Measurements from ENCODE around the gene SLC16A13. TPM values are rescaled to one million over a fixed set of nuclear protein-coding genes. Genes with fewer than 3 reads are reported as not detected.

Gene SLC16A13
- total and polyA plus RNA-seq, 7 experiments from 2014 or later: 1.8 to 20.9 (median 4.4) TPM

- CTCF ChIA-PET: interaction anchor here (0.6 to 9.4 kb wide), 5 partner anchors 12 to 92 kb away, joined by 3 to 121 read pairs (median 4); no protein-coding TSS in a partner anchor
- no peaks in the 10 kb centered on the region for H3K27me3 ChIP-seq (ENCODE audit: control insufficient read depth in 2 of 2, insufficient read depth in 2 of 2, low read length in 2 of 2)
- Mint-ChIP-seq H3K4me1 (peaks cover 6 to 30% (median 19%) of the 10 kb centered on the region in 7 donors), H3K36me3 (peaks cover 4 to 47% (median 24%) of the 10 kb centered on the region in 5 donors), H3K4me3 (no peak overlapping the region), H3K27ac (peak overlapping the region in 2 of 9 donors; percentile 16 to 41), H3K9me3 (peaks cover 0 to 2% (median 0%) of the 10 kb centered on the region in 11 donors), H3K27me3 (no peaks in the 10 kb centered on the region)
- H3K36me3 ChIP-seq (ENCODE audit: control insufficient read depth in 2 of 3, insufficient read depth in 3 of 3, low read length in 3 of 3): peaks cover 8 to 67% (median 12%) of the 10 kb centered on the region in 3 experiments
- no peaks in the 10 kb centered on the region for H3K9me3 ChIP-seq (ENCODE audit: control insufficient read depth in 2 of 3, low read length in 3 of 3)
- intact Hi-C loops (cut with micrococcal nuclease): loop anchor here in 1 of 2 donors (5.0 kb wide), 1 partner anchor 335 kb away; no protein-coding TSS in a partner anchor
- H3K4me1 ChIP-seq (ENCODE audit: control insufficient read depth in 2 of 2, insufficient read depth in 2 of 2, low read length in 2 of 2): no peaks in the 10 kb centered on the region
- no peak overlapping the region for H3K4me3 ChIP-seq (ENCODE audit: low read length)
- POLR2A ChIA-PET: interaction anchor here (2.0 kb wide), 1 partner anchor 10 kb away, joined by 4 read pairs; the partner anchor contains the start of gene RNASEK
- H3K27ac ChIP-seq (ENCODE audit: low read depth, low read length): no peak overlapping the region
- ATAC-seq (no peak), DNase-seq (no peak)
Measured at GRCh38 chr17:7002288-7003047, 33.3 kb upstream of the SLC16A13 start.

GRCh38 chr17:7003745-7004144 is 32.1 kb upstream of the SLC16A13 start:
- H3K4me1 ChIP-seq (ENCODE audit: control insufficient read depth in 2 of 2, insufficient read depth in 2 of 2, low read length in 2 of 2): no peaks in the 10 kb centered on the region
- CTCF ChIA-PET: interaction anchor here (0.7 to 9.4 kb wide), 14 partner anchors 10 to 160 kb away, joined by 3 to 121 read pairs (median 4); partner anchors contain the start of gene SLC16A13
- no peaks in the 10 kb centered on the region for H3K9me3 ChIP-seq (ENCODE audit: control insufficient read depth in 2 of 3, low read length in 3 of 3)
- intact Hi-C loops (cut with micrococcal nuclease): loop anchor here (1.0 to 5.0 kb wide), 5 partner anchors 9 to 336 kb away; partner anchors contain the start of gene RNASEK (in 1 of the 2)
- peaks cover 0 to 2% (median 0%) of the 10 kb centered on the region in 11 donors for H3K9me3 Mint-ChIP-seq
- ATAC-seq (no peak), DNase-seq (no peak)
- H3K4me3 ChIP-seq (ENCODE audit: low read length): no peak overlapping the region
- H3K4me3 Mint-ChIP-seq: no peak overlapping the region
- H3K27me3 Mint-ChIP-seq: no peaks in the 10 kb centered on the region
- peaks cover 4 to 38% (median 18%) of the 10 kb centered on the region in 5 donors for H3K36me3 Mint-ChIP-seq
- no peak overlapping the region for H3K27ac ChIP-seq (ENCODE audit: low read depth, low read length)
- no peaks in the 10 kb centered on the region for H3K27me3 ChIP-seq (ENCODE audit: control insufficient read depth in 2 of 2, insufficient read depth in 2 of 2, low read length in 2 of 2)
- POLR2A ChIA-PET: interaction anchor here (0.6 to 2.0 kb wide), 5 partner anchors 8 to 160 kb away, joined by 3 to 7 read pairs (median 4); partner anchors contain the start of gene RNASEK
- no peak overlapping the region for H3K27ac Mint-ChIP-seq
- peaks cover 10 to 36% (median 20%) of the 10 kb centered on the region in 7 donors for H3K4me1 Mint-ChIP-seq
- H3K36me3 ChIP-seq (ENCODE audit: control insufficient read depth in 2 of 3, insufficient read depth in 3 of 3, low read length in 3 of 3): peaks cover 8 to 56% (median 12%) of the 10 kb centered on the region in 3 experiments

GRCh38 chr17:7004398-7005253 is 31.2 kb upstream of the SLC16A13 start:
- H3K36me3 Mint-ChIP-seq: peaks cover 4 to 37% (median 13%) of the 10 kb centered on the region in 5 donors
- ChIA-PET CTCF (interaction anchor here (0.5 to 9.4 kb wide), 19 partner anchors 11 to 1309 kb away, joined by 3 to 121 read pairs (median 4); partner anchors contain the start of gene SLC16A13), POLR2A (interaction anchor here (0.6 to 1.5 kb wide), 5 partner anchors 11 to 161 kb away, joined by 3 to 7 read pairs (median 4); no protein-coding TSS in a partner anchor)
- H3K9me3 Mint-ChIP-seq: peaks cover 0 to 2% (median 0%) of the 10 kb centered on the region in 11 donors
- ATAC-seq (peak; percentile 98), DNase-seq (peak in 7 of 9 donors; percentile 67 to 80 (median 77))
- no peaks in the 10 kb centered on the region for H3K27me3 ChIP-seq (ENCODE audit: control insufficient read depth in 2 of 2, insufficient read depth in 2 of 2, low read length in 2 of 2)
- no peak overlapping the region for H3K27ac ChIP-seq (ENCODE audit: low read depth, low read length)
- no peaks in the 10 kb centered on the region for H3K9me3 ChIP-seq (ENCODE audit: control insufficient read depth in 2 of 3, low read length in 3 of 3)
- peaks cover 14 to 42% (median 27%) of the 10 kb centered on the region in 7 donors for H3K4me1 Mint-ChIP-seq
- H3K36me3 ChIP-seq (ENCODE audit: control insufficient read depth in 2 of 3, insufficient read depth in 3 of 3, low read length in 3 of 3): peaks cover 8 to 51% (median 12%) of the 10 kb centered on the region in 3 experiments
- H3K4me3 Mint-ChIP-seq: no peak overlapping the region
- intact Hi-C loops (cut with micrococcal nuclease): loop anchor here (1.0 to 5.0 kb wide), 6 partner anchors 8 to 337 kb away; partner anchors contain the start of gene RNASEK (in 1 of the 2)
- H3K27ac Mint-ChIP-seq: peak overlapping the region in 8 of 9 donors; percentile 5 to 60 (median 31)
- no peak overlapping the region for H3K4me3 ChIP-seq (ENCODE audit: low read length)
- no peaks in the 10 kb centered on the region for H3K4me1 ChIP-seq (ENCODE audit: control insufficient read depth in 2 of 2, insufficient read depth in 2 of 2, low read length in 2 of 2)
- H3K27me3 Mint-ChIP-seq: no peaks in the 10 kb centered on the region

GRCh38 chr17:7005716-7006115 is 30.1 kb upstream of the SLC16A13 start:
- H3K27me3 ChIP-seq (ENCODE audit: control insufficient read depth in 2 of 2, insufficient read depth in 2 of 2, low read length in 2 of 2): no peaks in the 10 kb centered on the region
- ATAC-seq (no peak), DNase-seq (no peak)
- no peak overlapping the region for H3K27ac Mint-ChIP-seq
- peaks cover 3 to 10% of the 10 kb centered on the region in 2 donors for H3K4me1 ChIP-seq (ENCODE audit: control insufficient read depth in 2 of 2, insufficient read depth in 2 of 2, low read length in 2 of 2)
- peaks cover 4 to 33% (median 11%) of the 10 kb centered on the region in 5 donors for H3K36me3 Mint-ChIP-seq
- POLR2A ChIA-PET: interaction anchor here (0.6 to 1.1 kb wide), 2 partner anchors 77 to 1083 kb away, joined by 3 read pairs; no protein-coding TSS in a partner anchor
- H3K4me3 Mint-ChIP-seq: no peak overlapping the region
- peaks cover 25 to 53% (median 37%) of the 10 kb centered on the region in 7 donors for H3K4me1 Mint-ChIP-seq
- intact Hi-C loops (cut with micrococcal nuclease): loop anchor here (1.0 kb wide), 2 partner anchors 17 to 162 kb away; no protein-coding TSS in a partner anchor
- H3K9me3 Mint-ChIP-seq: no peaks in the 10 kb centered on the region
- H3K36me3 ChIP-seq (ENCODE audit: control insufficient read depth in 2 of 3, insufficient read depth in 3 of 3, low read length in 3 of 3): peaks cover 8 to 46% (median 10%) of the 10 kb centered on the region in 3 experiments
- no peak overlapping the region for H3K27ac ChIP-seq (ENCODE audit: low read depth, low read length)
- H3K27me3 Mint-ChIP-seq: no peaks in the 10 kb centered on the region
- H3K9me3 ChIP-seq (ENCODE audit: control insufficient read depth in 2 of 3, low read length in 3 of 3): no peaks in the 10 kb centered on the region
- CTCF ChIA-PET: interaction anchor here (1.1 to 9.4 kb wide), 7 partner anchors 16 to 339 kb away, joined by 3 to 121 read pairs (median 6); no protein-coding TSS in a partner anchor
- no peak overlapping the region for H3K4me3 ChIP-seq (ENCODE audit: low read length)

GRCh38 chr17:7007143-7007542 is 28.7 kb upstream of the SLC16A13 start:
- intact Hi-C loops (cut with micrococcal nuclease): no loop called here
- peaks cover 0 to 2% (median 0%) of the 10 kb centered on the region in 11 donors for H3K9me3 Mint-ChIP-seq
- H3K9me3 ChIP-seq (ENCODE audit: control insufficient read depth in 2 of 3, low read length in 3 of 3): no peaks in the 10 kb centered on the region
- no peaks in the 10 kb centered on the region for H3K27me3 Mint-ChIP-seq
- H3K4me3 Mint-ChIP-seq: peak overlapping the region in 1 of 10 donors; percentile 3
- no peak overlapping the region for H3K27ac ChIP-seq (ENCODE audit: low read depth, low read length)
- ChIA-PET POLR2A (no interaction called here), CTCF (interaction anchor here (1.6 to 9.4 kb wide), 3 partner anchors 93 to 98 kb away, joined by 6 to 121 read pairs (median 12); no protein-coding TSS in a partner anchor)
- no peak overlapping the region for H3K4me3 ChIP-seq (ENCODE audit: low read length)
- no peak for DNase-seq
- H3K4me1 ChIP-seq (ENCODE audit: control insufficient read depth in 2 of 2, insufficient read depth in 2 of 2, low read length in 2 of 2): peaks cover 15 to 16% of the 10 kb centered on the region in 2 donors
- H3K4me1 Mint-ChIP-seq: peaks cover 28 to 58% (median 40%) of the 10 kb centered on the region in 7 donors
- peak overlapping the region in 3 of 9 donors; percentile 5 to 69 (median 53) for H3K27ac Mint-ChIP-seq
- peaks cover 1 to 24% (median 2%) of the 10 kb centered on the region in 5 donors for H3K36me3 Mint-ChIP-seq
- no peaks in the 10 kb centered on the region for H3K27me3 ChIP-seq (ENCODE audit: control insufficient read depth in 2 of 2, insufficient read depth in 2 of 2, low read length in 2 of 2)
- ATAC-seq: no peak
- H3K36me3 ChIP-seq (ENCODE audit: control insufficient read depth in 2 of 3, insufficient read depth in 3 of 3, low read length in 3 of 3): peaks cover 0 to 32% (median 3%) of the 10 kb centered on the region in 3 experiments

All from naive thymus-derived CD4-positive, alpha-beta T cell (primary cell).